Cardiac fibroblast (primary cell): ENCODE measurements around the gene HBG1.
A peak's percentile ranks its signal among the peaks of the same experiment; 100 is the strongest.
"Not testable (repeated sequence)": the region's sequence is repeated elsewhere in the genome, so short reads cannot be mapped to it uniquely, and the experiment has no call there.

Experiments used
- DNase-seq, 2 donors: peaks; one replicate each; pipeline versions ENCODE4 v3.0.0 to v3.0.0-alpha.2; 2010; ENCODE audit warnings: low read depth in 2 of 2
- H3K4me3 ChIP-seq, 2 donors: replicated peaks in 1 of 2; 1 replicate in 1 of 2; 2 replicates in 1 of 2; pipeline ENCODE4 v1.5.1; 2011; ENCODE audit warnings: low read depth in 2 of 2, low read length in 2 of 2, mild to moderate bottlenecking in 2 of 2, moderate library complexity in 1 of 2
- CTCF ChIP-seq: IDR thresholded peaks from one replicate; pipeline ENCODE4 v1.5.1; 2011; ENCODE audit warnings: low read depth, mild to moderate bottlenecking, low read length, inconsistent platforms

Gene HBG1

GRCh38 chr11:5267033-5267563 is 17.4 kb upstream of the HBG1 start:
- H3K4me3 ChIP-seq: no peak overlapping the region
- no peak for DNase-seq
- TF ChIP-seq CTCF: no peak

- DNase-seq: no peak
- no peak overlapping the region for H3K4me3 ChIP-seq
- TF ChIP-seq CTCF: no peak
Measured at GRCh38 chr11:5266609-5267008, 17.0 kb upstream of the HBG1 start.

DNA sequence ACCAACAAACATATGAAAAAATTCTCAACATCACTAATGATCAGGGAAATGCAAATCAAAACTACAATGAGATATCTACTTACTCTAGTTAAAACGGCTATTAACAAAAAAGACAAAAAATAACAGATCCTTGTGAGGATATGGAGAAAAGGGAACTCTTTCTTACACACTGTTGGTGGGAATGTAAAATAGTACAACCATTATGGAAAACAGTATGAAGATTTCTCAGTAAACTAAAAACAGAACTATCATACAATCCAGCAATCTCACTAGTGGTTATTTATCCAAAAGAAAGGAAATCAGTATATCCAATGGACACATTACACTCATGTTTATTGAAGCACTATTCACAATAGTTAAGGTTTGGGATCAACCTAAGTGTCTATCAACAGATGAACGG is 16.2 kb upstream of the HBG1 start:
- TF ChIP-seq CTCF: no peak

GRCh38 chr11:5258543-5259262 is 9.0 kb upstream of the HBG1 start:
- H3K4me3 ChIP-seq: no peak overlapping the region
- no peak for DNase-seq
- no peak for TF ChIP-seq CTCF

More for the DNA sequence above, 16.2 kb upstream of the HBG1 start:
- no peak overlapping the region for H3K4me3 ChIP-seq
- DNase-seq: no peak

DNA sequence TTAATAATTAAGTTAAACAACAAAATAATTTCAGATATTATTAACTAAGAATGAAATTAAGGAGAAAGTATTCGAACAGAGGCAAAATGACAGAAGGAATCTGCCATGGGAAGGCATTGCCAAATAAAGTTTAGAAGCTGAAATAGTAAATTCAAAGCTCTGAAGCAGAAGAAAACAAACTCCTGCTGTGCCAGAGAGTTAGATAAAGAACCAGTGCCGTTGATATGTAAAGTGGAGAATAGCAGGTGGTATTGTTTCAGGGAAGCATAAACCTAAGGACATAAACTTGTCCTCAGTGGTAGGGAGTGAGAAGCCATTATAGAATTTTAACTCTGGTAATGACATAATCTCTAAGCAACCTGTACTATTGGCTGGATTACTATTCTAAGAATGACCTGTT is 7.6 kb upstream of the HBG1 start:
- DNase-seq: no peak
- no peak for TF ChIP-seq CTCF
- no peak overlapping the region for H3K4me3 ChIP-seq

DNA sequence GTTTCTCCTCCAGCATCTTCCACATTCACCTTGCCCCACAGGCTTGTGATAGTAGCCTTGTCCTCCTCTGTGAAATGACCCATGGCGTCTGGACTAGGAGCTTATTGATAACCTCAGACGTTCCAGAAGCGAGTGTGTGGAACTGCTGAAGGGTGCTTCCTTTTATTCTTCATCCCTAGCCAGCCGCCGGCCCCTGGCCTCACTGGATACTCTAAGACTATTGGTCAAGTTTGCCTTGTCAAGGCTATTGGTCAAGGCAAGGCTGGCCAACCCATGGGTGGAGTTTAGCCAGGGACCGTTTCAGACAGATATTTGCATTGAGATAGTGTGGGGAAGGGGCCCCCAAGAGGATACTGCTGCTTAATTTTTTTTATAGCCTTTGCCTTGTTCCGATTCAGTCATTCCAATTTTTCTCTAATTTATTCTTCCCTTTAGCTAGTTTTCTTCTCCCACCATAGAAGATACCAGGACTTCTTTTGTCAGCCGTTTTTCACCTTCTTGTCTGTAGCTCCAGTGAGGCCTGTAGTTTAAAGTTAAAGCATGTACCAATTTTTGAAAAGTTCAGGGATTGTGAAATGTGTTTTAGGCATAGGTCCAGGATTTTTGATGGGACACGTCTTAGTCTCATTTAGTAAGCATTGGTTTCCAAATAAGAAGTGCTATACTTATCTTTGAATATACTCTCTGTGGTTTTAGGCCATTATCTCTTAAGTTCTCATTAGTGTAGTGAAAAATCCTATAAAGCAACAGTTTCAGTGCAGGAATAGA is 5.2 kb upstream of the HBG1 start, which contains the start of gene HBG2:
Gene HBG2, minus strand, starts transcription at position 136 of the 768 bp plus-strand sequence. Its CDS starts 53 bp downstream, at position 83.
- peak; percentile 30 to 58 for DNase-seq
- not testable (repeated sequence) for H3K4me3 ChIP-seq

- DNase-seq: not testable (repeated sequence)
Measured at GRCh38 chr11:5254023-5254422, 4.4 kb upstream of the HBG1 start.

GRCh38 chr11:5253440-5253839 is 3.8 kb upstream of the HBG1 start:
- not testable (repeated sequence) for DNase-seq

More at GRCh38 chr11:5254023-5254422, 4.4 kb upstream of the HBG1 start:
- H3K4me3 ChIP-seq: not testable (repeated sequence)

More at GRCh38 chr11:5253440-5253839, 3.8 kb upstream of the HBG1 start:
- H3K4me3 ChIP-seq: not testable (repeated sequence)
